ENCODE data around the gene CD1D.
"Not testable (repeated sequence)": the region's sequence is repeated elsewhere in the genome, so short reads cannot be mapped to it uniquely, and the experiment has no call there.

Gene CD1D

DNA sequence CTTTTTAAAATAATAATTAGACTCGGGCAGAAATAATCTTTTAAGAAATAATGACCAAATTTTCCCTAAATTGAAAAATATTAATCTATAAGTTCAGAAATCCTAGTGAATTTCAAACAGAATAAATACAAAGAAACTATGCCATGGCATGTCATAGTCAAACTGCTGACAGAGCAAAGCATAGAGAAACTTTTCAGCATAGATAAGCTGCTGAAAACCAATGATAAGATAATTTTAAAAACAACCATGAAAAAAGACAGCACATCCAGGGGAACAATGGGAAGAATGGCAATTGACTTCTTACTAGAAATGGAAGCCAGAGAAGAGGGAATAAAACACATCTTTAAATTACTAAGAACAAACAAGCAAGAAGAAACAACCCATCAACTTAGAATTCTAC is 19.8 kb downstream of the CD1D start:
- DNase-seq (ENCODE audit: low read depth in 2 of 2): no peak
- no peak overlapping the region for H3K4me3 ChIP-seq (replicated peaks in 1 of 2; ENCODE audit: low read depth in 2 of 2, low read length in 2 of 2)
- no peak for TF ChIP-seq CTCF (IDR thresholded peaks at IDR 0.05; ENCODE audit: low read depth, low read length)

GRCh38 chr1:158203693-158204457 is 23.2 kb downstream of the CD1D start:
- TF ChIP-seq CTCF (IDR thresholded peaks at IDR 0.05; ENCODE audit: low read depth, low read length): peak; percentile 59
- DNase-seq (ENCODE audit: low read depth in 2 of 2): peak; percentile 77 to 82
- H3K4me3 ChIP-seq (replicated peaks in 1 of 2; ENCODE audit: low read depth in 2 of 2, low read length in 2 of 2): no peak overlapping the region

GRCh38 chr1:158204458-158204827 is 23.7 kb downstream of the CD1D start:
- DNase-seq (ENCODE audit: low read depth in 2 of 2): no peak
- H3K4me3 ChIP-seq (replicated peaks in 1 of 2; ENCODE audit: low read depth in 2 of 2, low read length in 2 of 2): no peak overlapping the region
- no peak for TF ChIP-seq CTCF (IDR thresholded peaks at IDR 0.05; ENCODE audit: low read depth, low read length)

DNA sequence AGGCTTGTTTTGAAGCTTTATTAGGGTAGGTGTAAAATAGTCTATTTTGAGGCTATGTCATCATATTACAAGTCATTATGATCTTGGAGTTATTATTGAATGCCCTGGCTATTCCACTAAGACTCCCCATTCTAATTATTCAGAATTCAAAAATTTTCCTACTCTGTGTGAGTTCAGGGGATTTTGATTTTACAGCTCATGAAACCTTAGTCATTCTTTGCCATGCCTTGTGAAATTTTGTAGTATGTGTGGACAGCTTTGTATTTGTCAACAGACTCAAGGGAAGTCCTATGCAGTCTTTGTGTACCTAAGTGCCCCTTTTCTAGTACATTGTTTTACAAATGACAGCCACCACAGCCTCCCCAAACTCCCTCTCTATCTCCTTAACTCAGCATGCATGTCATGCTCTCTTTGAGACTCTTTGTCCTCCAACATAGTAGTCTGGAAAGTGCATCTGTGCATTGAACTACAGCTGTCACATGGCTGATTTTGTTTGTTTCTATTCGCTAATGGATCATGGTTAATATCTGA is 28.0 kb downstream of the CD1D start:
- no peak overlapping the region for H3K4me3 ChIP-seq (replicated peaks in 1 of 2; ENCODE audit: low read depth in 2 of 2, low read length in 2 of 2)
- no peak for TF ChIP-seq CTCF (IDR thresholded peaks at IDR 0.05; ENCODE audit: low read depth, low read length)

DNA sequence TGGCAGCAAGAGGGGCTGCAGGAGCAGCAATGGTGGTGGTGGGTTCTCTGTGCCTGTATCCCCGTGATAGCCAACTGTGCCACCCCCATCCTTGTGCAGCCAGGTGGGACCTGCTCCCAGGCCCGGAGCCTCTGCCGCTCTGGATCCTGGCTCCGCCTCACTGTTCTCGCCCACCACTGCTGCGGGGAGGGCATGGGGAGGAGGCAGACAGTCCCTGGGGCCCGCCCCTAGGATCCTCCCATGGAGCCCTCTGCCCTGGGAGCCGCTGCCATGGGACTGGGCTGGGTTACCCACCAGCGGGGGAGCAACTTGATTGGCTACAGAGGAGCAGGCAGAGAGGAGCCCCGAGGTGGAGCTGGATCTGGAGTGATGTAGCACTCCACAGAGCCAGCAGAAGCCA is 31.6 kb downstream of the CD1D start:
- TF ChIP-seq CTCF (IDR thresholded peaks at IDR 0.05; ENCODE audit: low read depth, low read length): no peak
- no peak overlapping the region for H3K4me3 ChIP-seq (replicated peaks in 1 of 2; ENCODE audit: low read depth in 2 of 2, low read length in 2 of 2)
- no peak for DNase-seq (ENCODE audit: low read depth in 2 of 2)

More for the DNA sequence above, 28.0 kb downstream of the CD1D start:
- DNase-seq (ENCODE audit: low read depth in 2 of 2): no peak

GRCh38 chr1:158223445-158223844 is 42.8 kb downstream of the CD1D start:
- not testable (repeated sequence) for H3K4me3 ChIP-seq (replicated peaks in 1 of 2; ENCODE audit: low read depth in 2 of 2, low read length in 2 of 2); DNase-seq (ENCODE audit: low read depth in 2 of 2)

- no peak overlapping the region for H3K4me3 ChIP-seq (replicated peaks in 1 of 2; ENCODE audit: low read depth in 2 of 2, low read length in 2 of 2)
- no peak for TF ChIP-seq CTCF (IDR thresholded peaks at IDR 0.05; ENCODE audit: low read depth, low read length)
- DNase-seq (ENCODE audit: low read depth in 2 of 2): no peak
Measured at GRCh38 chr1:158227904-158228623, 47.4 kb downstream of the CD1D start.

All from cardiac fibroblast (primary cell).